OCI-LY1 (cell line): Measurements from ENCODE around the gene CKAP5.

Source experiments
- EZH2 ChIP-seq: fragments of 200-600 bp; sonication (generic), shearing (Covaris generic); IDR thresholded peaks from 2 replicates; pipeline ENCODE4 v1.8.0; 2017; ENCODE audit warnings: borderline replicate concordance, mixed run types, mild to moderate bottlenecking, antibody characterized with exemption, low read length, moderate library complexity, mixed read lengths
- TF ChIP-seq, protein P1 (sequence below): fragments of 200-600 bp; sonication (generic), shearing (Covaris generic); IDR thresholded peaks from 2 replicates; pipeline ENCODE4 v1.5.1; 2017; ENCODE audit warnings: mild to moderate bottlenecking, antibody characterized with exemption, low read length, moderate library complexity, mixed read lengths

DNA sequence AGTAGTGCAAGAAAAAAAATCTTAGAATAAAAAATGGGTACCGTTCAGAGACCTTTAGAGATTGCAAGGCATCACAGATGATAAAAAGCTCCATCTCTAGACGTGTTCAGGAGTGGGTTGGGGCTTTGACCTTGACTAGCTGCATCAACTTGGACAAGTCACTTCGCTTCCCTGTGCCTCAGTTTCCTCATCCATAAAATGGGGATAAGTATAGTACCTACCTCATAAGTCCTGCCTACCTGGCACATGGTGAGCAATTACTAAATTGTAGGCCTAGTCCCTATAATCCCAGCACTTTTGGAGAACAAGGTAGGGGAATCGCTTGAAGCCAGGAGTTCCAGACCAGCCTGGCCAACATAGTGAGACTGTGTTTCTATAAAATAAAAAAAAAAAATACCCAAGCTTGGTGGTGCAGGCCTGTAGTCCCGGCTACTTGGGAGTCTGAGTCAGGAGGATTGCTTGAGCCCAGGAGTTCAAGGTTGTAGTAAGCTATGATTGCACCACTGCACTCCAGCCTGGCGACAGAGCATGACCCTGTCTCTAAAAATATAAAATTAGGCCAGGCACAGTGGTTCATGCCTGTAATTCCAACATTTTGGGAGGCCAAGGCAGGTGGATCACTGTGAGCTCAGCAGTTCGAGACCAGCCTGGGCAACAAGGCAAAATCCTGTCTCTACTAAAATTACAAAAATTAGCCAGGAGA lies 133.1 kb downstream of the CKAP5 start:
- TF ChIP-seq, protein P1, sequence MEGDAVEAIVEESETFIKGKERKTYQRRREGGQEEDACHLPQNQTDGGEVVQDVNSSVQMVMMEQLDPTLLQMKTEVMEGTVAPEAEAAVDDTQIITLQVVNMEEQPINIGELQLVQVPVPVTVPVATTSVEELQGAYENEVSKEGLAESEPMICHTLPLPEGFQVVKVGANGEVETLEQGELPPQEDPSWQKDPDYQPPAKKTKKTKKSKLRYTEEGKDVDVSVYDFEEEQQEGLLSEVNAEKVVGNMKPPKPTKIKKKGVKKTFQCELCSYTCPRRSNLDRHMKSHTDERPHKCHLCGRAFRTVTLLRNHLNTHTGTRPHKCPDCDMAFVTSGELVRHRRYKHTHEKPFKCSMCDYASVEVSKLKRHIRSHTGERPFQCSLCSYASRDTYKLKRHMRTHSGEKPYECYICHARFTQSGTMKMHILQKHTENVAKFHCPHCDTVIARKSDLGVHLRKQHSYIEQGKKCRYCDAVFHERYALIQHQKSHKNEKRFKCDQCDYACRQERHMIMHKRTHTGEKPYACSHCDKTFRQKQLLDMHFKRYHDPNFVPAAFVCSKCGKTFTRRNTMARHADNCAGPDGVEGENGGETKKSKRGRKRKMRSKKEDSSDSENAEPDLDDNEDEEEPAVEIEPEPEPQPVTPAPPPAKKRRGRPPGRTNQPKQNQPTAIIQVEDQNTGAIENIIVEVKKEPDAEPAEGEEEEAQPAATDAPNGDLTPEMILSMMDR, result no peak
- no peak for TF ChIP-seq EZH2
